GM12891 (cell line): ENCODE measurements around the gene GPR37. TPM values are rescaled to one million over a fixed set of nuclear protein-coding genes. Genes with fewer than 3 reads are reported as not detected.

Experiments
- DNase-seq: peaks from one replicate; pipeline ENCODE4 v3.0.0; 2011; ENCODE audit warnings: low spot score; ENCODE audit not compliant: insufficient read length
- FAIRE-seq: peaks from 2 replicates; lab custom pipeline; 2011; peaks lifted over from hg19 to GRCh38; lab: Jason Lieb, UNC
- PAX5 ChIP-seq: IDR thresholded peaks from 2 replicates; pipeline ENCODE4 v1.6.1; 2011; ENCODE audit warnings: low read length, moderate library complexity, mild to moderate bottlenecking; ENCODE audit not compliant: insufficient read depth, severe bottlenecking
- POLR2A ChIP-seq: IDR thresholded peaks from 2 replicates; pipeline ENCODE4 v1.6.1; 2011; ENCODE audit warnings: low read depth, low read length, control low read depth
- POLR2AphosphoS5 ChIP-seq: IDR thresholded peaks from 2 replicates; pipeline ENCODE4 v1.6.1; 2011; ENCODE audit warnings: low read depth, low read length, control low read depth
- POU2F2 ChIP-seq: IDR thresholded peaks from 2 replicates; pipeline ENCODE4 v1.6.1; 2011; ENCODE audit warnings: low read depth, mild to moderate bottlenecking, control low read depth, low read length, moderate library complexity
- SPI1 ChIP-seq: IDR thresholded peaks from 2 replicates; pipeline ENCODE4 v1.6.1; 2011; ENCODE audit warnings: low read depth, low read length, control low read depth
- TAF1 ChIP-seq: IDR thresholded peaks from 2 replicates; pipeline ENCODE4 v1.6.1; 2011; ENCODE audit warnings: low read depth, low read length, control low read depth
- polyA plus RNA-seq: library from polyadenylated mRNA; unstranded; fragments of >200 nt; gene quantifications from one replicate; pipeline ENCODE4 v1.2.1, GENCODE V29; 2012; ENCODE audit warnings: low read depth, missing spikeins, inconsistent platforms; ENCODE audit not compliant: missing spikeins

Gene GPR37, protein sequence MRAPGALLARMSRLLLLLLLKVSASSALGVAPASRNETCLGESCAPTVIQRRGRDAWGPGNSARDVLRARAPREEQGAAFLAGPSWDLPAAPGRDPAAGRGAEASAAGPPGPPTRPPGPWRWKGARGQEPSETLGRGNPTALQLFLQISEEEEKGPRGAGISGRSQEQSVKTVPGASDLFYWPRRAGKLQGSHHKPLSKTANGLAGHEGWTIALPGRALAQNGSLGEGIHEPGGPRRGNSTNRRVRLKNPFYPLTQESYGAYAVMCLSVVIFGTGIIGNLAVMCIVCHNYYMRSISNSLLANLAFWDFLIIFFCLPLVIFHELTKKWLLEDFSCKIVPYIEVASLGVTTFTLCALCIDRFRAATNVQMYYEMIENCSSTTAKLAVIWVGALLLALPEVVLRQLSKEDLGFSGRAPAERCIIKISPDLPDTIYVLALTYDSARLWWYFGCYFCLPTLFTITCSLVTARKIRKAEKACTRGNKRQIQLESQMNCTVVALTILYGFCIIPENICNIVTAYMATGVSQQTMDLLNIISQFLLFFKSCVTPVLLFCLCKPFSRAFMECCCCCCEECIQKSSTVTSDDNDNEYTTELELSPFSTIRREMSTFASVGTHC
- polyA plus RNA-seq, result not detected

DNA sequence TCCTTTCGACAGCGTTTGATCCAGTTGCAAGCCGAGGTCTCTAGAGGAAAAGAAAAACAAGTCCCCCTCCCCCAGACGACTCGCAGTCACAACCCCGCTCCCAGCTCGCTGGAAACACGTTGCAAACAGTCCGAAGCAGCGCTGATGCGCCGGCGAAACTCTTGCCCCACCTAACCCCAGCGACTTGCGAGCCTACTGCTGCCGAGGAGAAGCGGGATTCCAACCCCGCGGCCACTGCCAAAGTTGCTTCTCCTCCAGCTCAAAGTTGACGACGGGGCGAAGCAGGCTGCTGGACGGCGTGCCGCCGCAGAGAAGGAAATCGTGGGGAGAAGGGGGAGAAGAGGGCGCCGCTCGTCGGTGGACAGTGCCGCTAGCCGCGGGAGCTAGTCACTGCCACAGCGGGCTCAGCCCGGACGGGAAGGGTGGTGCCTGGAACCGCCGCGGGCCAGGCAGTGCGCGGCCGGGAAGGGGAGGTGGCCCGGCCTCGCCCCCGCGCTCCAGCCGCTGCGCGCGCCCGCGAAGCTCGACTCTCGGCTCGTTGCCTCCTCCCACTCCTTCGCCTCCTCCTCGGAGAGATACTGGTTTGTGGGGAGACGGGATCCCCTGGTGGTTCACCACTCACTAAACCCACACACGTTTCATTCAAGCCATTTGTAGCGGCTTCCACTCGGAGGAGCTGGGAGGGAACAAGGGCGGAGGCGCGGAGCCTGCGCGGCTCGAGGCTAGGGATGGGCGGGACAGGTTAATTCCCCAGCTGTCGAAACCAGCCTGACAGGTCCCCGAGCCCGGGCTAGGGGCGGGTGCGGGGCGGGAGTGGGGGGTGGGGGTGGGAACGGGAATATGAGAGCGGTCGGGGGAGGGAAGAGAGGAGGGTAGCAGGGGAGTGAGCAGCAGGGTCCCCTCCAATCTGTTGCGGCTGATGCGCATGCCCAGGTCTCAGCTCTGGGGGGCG, at the start of gene GPR37:
Gene GPR37 (minus strand): TSS at position 392 of the 952 bp plus-strand sequence. CDS start 816 bp downstream, outside the sequence.
- FAIRE-seq (peak; percentile 80), DNase-seq (peak; percentile 51)
- no peak for TF ChIP-seq POLR2AphosphoS5
- no peak for TF ChIP-seq SPI1
- TF ChIP-seq TAF1, result no peak
- no peak for TF ChIP-seq POU2F2
- TF ChIP-seq PAX5, result no peak
- no peak for TF ChIP-seq POLR2A

DNA sequence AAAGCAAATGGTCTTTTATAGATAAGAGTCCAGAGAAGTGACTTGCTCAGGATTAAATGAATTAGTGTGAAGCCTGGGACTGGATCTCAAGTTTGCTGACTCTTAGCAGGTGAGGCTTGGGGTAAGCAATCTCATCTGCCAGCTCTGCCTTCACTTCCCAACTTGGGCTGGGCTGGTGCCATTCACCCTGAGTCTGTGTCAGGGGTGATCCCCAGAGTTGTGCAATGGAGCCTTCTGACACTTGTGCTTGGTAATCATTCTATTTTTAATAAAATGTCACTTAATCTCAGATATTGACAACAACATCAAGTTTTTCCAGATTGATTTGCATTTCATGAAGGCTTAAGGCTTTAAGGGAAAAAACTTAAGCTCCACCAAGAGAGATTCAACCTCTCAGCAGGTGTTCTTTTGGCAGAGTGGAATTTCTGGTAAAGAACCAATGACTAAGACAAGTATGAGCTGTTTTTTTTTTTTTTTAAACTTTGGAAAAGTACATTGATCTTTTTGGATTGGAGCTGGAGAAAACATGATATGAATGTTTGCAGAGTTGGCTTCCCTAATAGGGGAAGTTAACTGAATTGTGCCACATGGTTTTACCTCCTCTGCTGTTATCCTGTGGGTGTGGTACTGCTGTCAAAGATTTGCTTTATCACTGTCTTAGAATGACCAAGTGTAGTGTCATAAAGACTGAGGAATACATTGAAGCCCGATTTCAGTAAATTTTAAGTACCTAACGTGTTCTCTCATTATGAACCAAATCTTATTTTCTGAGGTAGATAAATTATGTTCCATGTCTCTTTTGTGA, 48.6 kb upstream of the GPR37 start:
- FAIRE-seq (no peak), DNase-seq (no peak)
- TF ChIP-seq POLR2AphosphoS5 (no peak), POLR2A (no peak), POU2F2 (no peak), SPI1 (no peak), PAX5 (no peak), TAF1 (no peak)

DNA sequence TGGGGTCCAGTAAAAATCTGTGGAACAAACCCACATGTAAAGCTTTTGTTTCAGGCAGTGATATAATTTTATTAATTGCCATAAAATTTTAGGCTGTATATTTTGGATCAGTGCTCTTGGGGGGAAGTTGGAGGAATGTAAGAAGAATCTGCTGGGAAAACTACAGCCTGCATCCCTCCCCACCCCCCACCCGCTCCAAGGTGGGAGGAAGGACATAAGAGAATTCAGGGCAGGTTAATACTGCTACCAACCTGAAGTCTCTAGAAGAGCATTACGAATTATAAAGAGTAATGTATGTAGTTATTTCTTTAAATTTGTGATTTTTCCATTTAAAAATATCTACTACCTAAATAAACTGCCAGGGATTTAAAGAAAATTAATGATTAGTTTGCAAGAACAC, 47.2 kb upstream of the GPR37 start:
- no peak for DNase-seq
- no peak for TF ChIP-seq POLR2A
- TF ChIP-seq SPI1, result no peak
- no peak for TF ChIP-seq TAF1
- no peak for TF ChIP-seq POU2F2
- TF ChIP-seq PAX5, result no peak
- no peak for TF ChIP-seq POLR2AphosphoS5
- FAIRE-seq, result no peak

DNA sequence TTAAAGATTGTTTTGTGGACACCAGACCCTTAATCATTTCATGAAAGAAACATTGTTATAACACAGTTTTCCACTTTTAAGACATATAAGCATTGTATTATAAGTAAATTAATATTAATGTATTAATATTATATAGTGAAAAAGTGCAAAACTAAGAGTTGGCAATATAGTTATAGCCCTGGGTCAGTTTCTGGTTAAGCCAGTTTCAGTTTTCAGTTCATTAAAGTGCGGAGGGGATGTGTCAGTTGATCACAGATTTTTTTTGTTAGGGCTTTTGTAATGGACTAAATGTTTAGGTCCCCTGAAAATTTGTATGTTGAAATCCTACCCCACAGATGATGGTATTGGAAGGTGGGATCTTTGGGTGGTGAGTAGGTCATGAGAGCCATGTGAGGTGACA, 45.7 kb upstream of the GPR37 start:
- DNase-seq (no peak), FAIRE-seq (no peak)
- TF ChIP-seq TAF1 (no peak), POU2F2 (no peak), PAX5 (no peak), POLR2A (no peak), SPI1 (no peak), POLR2AphosphoS5 (no peak)

DNA sequence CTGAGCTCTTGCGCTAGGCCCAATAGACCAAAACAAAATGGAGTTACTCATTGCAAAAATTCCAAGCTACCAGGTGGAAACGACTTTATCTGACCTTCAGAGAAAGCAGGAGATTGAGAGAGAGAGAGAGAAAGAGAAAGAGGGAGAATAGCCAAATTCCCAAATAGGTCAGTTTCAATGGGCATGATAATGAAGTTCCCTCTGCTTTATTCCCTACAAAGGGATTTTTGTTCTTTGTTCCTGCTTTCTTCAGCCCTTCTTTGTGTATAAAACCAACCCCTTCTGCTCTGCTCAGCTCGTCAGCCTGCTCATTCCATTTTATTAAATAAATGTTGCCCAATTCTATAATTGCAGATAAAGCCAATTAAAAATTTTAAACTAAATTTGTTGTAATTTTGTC, 45.0 kb upstream of the GPR37 start:
- FAIRE-seq (no peak), DNase-seq (no peak)
- TF ChIP-seq POU2F2, result no peak
- TF ChIP-seq POLR2AphosphoS5, result no peak
- TF ChIP-seq POLR2A, result no peak
- TF ChIP-seq TAF1, result no peak
- no peak for TF ChIP-seq SPI1
- no peak for TF ChIP-seq PAX5

DNA sequence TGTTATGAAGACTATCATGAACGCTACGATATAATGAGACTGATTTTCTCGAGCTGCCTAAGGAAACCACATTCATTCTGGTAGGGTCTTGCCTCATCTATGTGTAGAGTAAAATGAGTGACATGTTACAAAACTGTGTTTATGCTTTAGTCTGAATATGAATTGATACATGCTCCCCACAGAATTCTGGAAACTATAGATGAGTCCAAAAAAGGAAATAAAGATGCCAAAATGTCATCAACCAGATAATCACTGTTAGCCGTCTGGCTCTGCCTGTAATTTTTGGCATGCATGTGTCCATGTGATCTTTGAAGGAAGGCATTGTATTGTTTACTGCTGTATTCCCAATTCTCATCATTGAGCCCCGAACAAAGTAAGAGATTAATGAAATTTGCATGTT, 42.6 kb upstream of the GPR37 start:
- DNase-seq, result no peak

DNA sequence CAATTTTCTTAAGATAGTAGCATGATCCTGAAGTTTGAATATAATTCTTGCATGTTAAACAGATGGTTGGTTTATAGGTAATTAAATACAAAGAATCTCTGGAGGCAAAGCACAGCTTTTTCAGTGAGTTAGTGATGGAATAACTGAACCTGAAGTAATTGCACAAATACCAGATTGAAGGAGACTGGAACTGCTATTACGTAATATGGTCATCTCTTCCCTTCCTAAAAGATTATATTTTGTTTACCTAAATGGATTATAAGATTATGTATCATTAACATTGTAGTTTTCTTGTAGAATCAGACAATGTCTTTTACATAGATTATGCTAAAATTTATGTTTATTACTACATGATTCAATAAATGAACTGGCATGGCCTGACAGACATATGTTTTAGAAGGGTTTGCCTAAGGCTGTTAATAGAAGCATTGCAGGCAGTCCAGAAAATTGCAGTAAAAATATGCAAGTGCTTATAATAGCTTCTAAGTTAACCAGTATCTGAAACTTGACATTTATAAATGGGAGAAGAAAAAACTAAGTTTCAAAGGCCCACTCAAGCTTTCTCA, 35.8 kb upstream of the GPR37 start:
- FAIRE-seq, result no peak
- DNase-seq, result no peak

More for the DNA sequence above, 42.6 kb upstream of the GPR37 start:
- FAIRE-seq, result no peak
- TF ChIP-seq POU2F2 (no peak), PAX5 (no peak), SPI1 (no peak), POLR2AphosphoS5 (no peak), TAF1 (no peak), POLR2A (no peak)

DNA sequence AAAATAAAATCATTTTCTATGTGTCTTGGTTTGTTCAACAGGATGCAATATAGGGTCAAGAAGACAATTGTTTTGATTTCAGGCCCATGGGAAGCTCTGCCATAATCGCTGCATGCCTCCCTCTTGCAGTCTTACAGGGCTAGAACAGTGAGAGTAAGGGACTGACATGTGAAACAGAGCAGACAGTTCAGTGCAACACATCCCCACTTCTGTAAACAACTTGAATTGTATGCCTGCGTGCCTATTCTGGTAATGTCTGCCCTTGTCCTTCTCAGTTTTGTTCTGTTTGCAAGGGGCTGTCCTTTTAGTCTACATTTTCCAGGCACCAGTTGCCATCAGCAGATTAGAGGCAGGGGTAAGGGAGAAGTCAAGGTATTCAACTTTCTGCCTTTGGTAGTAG, 34.8 kb upstream of the GPR37 start:
- TF ChIP-seq SPI1 (no peak), TAF1 (no peak), PAX5 (no peak), POU2F2 (no peak), POLR2AphosphoS5 (no peak), POLR2A (no peak)

More for the DNA sequence above, 35.8 kb upstream of the GPR37 start:
- no peak for TF ChIP-seq TAF1
- no peak for TF ChIP-seq POLR2A
- no peak for TF ChIP-seq PAX5
- TF ChIP-seq SPI1, result no peak
- TF ChIP-seq POU2F2, result no peak
- no peak for TF ChIP-seq POLR2AphosphoS5

More for the DNA sequence above, 34.8 kb upstream of the GPR37 start:
- FAIRE-seq, result no peak
- no peak for DNase-seq
